Glomerular visceral epithelial cell (primary cell): ENCODE results near the gene YWHAE.
A peak's percentile ranks its signal among the peaks of the same experiment; 100 is the strongest.
"Not testable (repeated sequence)": the region's sequence is repeated elsewhere in the genome, so short reads cannot be mapped to it uniquely, and the experiment has no call there.

Experiments
- DNase-seq: peaks from one replicate; pipeline ENCODE4 v3.0.0-alpha.2; 2016; ENCODE audit errors: extremely low spot score

YWHAE gene

GRCh38 chr17:1412185-1413110 is 12.4 kb upstream of the YWHAE start:
- no peak for DNase-seq

GRCh38 chr17:1402262-1402586 is 2.2 kb upstream of the YWHAE start:
- no peak for DNase-seq

- peak; percentile 33 for DNase-seq
Measured at GRCh38 chr17:1398931-1399678, 917 bp downstream of the YWHAE start.

- no peak for DNase-seq
Measured at GRCh38 chr17:1398028-1398427, 2.0 kb downstream of the YWHAE start.

GRCh38 chr17:1395876-1396665 is 4.0 kb downstream of the YWHAE start:
- DNase-seq: not testable (repeated sequence)

GRCh38 chr17:1391577-1391976 is 8.4 kb downstream of the YWHAE start:
- no peak for DNase-seq

GRCh38 chr17:1390432-1391367 is 9.3 kb downstream of the YWHAE start:
- no peak for DNase-seq

GRCh38 chr17:1387490-1388227 is 12.4 kb downstream of the YWHAE start:
- not testable (repeated sequence) for DNase-seq

- not testable (repeated sequence) for DNase-seq
Measured at GRCh38 chr17:1386675-1387190, 13.3 kb downstream of the YWHAE start.

- DNase-seq: no peak
Measured at GRCh38 chr17:1386265-1386664, 13.8 kb downstream of the YWHAE start.

- DNase-seq: no peak
Measured at GRCh38 chr17:1385861-1386260, 14.2 kb downstream of the YWHAE start.

- no peak for DNase-seq
Measured at GRCh38 chr17:1384905-1385435, 15.1 kb downstream of the YWHAE start.

- no peak for DNase-seq
Measured at GRCh38 chr17:1379930-1380313, 20.1 kb downstream of the YWHAE start.

- DNase-seq: no peak
Measured at GRCh38 chr17:1379208-1379929, 20.7 kb downstream of the YWHAE start.

- not testable (repeated sequence) for DNase-seq
Measured at GRCh38 chr17:1378476-1378860, 21.6 kb downstream of the YWHAE start.

- no peak for DNase-seq
Measured at GRCh38 chr17:1377334-1377733, 22.7 kb downstream of the YWHAE start.

GRCh38 chr17:1376061-1376460 is 24.0 kb downstream of the YWHAE start:
- DNase-seq: no peak

GRCh38 chr17:1375615-1376014 is 24.4 kb downstream of the YWHAE start:
- no peak for DNase-seq
